SW480 (cell line): ENCODE measurements around the gene DNAJC11.
A peak's percentile ranks its signal among the peaks of the same experiment; 100 is the strongest.
"Not testable (repeated sequence)": the region's sequence is repeated elsewhere in the genome, so short reads cannot be mapped to it uniquely, and the experiment has no call there.

Source experiments
- DNase-seq: peaks from one replicate; pipeline ENCODE4 v3.0.0-alpha.2; 2016; ENCODE audit warnings: low spot score

The DNAJC11 gene, protein sequence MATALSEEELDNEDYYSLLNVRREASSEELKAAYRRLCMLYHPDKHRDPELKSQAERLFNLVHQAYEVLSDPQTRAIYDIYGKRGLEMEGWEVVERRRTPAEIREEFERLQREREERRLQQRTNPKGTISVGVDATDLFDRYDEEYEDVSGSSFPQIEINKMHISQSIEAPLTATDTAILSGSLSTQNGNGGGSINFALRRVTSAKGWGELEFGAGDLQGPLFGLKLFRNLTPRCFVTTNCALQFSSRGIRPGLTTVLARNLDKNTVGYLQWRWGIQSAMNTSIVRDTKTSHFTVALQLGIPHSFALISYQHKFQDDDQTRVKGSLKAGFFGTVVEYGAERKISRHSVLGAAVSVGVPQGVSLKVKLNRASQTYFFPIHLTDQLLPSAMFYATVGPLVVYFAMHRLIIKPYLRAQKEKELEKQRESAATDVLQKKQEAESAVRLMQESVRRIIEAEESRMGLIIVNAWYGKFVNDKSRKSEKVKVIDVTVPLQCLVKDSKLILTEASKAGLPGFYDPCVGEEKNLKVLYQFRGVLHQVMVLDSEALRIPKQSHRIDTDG

DNA sequence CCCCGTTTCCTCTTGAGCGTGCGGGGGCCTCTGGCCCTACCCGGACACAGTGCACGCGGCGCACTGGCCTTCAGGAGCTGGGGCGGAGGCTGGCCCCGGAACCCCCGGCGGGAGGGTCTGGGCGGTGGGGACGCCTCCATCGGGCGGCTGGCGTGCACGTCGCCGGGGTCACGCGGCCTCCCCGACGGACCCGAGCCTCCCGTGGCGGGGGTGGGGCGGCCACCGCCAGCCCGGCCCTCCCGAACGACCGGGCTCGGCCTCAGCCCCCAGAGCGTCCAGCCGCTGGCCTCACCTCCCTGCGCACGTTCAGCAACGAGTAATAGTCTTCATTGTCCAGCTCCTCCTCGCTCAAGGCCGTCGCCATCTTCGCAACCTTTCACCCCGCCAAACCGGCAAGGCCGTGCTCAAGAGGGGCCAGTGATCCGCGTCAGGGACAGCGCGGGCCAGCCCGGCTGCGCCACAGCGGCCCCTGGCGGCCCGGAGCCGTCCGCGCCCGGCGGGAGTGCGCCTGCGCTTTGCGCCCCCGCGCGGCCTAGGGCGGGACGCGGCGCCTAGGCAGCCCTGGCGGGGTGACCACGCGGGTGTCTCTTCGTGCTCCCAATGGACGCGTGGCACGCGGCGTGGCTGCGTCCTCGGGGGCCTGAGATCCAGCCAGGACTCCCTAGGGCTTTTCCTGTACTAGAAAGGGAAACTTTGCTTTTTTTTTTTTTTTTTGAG is at the start of gene DNAJC11:
Gene DNAJC11 (minus strand): TSS at position 380 of the 717 bp plus-strand sequence. CDS start 16 bp downstream, at position 364.
- peak; percentile 85 for DNase-seq

DNA sequence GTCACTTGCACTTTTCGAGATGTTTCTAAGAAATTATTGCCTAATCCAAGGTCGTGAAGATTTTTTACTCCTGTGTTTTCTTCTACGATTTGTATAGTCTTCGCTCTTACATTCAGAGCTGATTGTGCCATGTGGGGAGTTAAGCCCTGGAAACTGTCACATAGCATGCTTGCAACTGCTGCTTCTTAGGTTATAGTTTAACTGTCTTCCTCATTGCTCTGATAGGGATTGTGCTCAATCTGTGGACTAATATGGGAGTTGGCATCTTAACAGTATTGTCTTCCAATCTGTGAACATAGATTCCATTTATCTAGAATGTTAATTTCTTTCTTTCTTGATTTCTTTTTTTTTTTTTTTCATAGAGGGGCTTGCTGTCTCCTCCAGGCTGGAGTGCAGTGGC is 48.9 kb upstream of the DNAJC11 start:
- no peak for DNase-seq

DNA sequence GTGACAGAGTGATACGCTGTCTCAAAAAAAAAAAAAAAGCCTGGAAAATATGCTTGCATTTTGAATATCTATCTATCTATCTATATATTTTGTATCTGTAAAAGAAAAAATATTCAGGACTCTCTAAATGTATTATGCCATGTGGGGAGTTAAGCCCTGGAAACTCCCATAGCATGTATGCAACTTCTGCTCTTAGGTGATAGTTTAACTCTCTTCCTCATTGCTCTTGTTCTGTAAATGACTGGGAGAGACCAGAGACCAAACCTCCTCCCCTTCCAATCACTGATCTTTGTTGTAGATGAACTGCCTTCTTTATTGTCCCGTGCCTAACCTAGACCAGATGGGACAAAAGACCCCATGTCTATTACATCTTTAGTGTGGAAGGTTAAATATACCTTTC is 46.1 kb upstream of the DNAJC11 start:
- DNase-seq, result no peak

DNA sequence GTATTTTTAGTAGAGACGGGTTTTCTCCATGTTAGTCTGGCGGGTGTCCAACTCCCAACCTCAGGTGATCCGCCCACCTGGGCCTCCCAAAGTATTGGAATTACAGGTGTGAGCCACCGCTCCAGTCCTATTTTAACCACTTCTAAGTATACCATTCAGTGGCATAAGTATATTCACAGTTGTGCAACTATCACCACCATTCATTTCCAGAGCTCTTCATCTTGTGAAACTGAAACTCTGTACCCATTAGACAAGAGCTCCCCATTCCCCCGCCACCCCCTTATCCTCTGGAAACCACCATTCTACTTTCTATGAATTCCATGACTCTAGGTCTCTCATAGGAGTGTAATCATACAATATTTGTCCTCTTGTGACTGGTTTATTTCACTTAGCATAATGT is 43.5 kb upstream of the DNAJC11 start:
- DNase-seq, result no peak

DNA sequence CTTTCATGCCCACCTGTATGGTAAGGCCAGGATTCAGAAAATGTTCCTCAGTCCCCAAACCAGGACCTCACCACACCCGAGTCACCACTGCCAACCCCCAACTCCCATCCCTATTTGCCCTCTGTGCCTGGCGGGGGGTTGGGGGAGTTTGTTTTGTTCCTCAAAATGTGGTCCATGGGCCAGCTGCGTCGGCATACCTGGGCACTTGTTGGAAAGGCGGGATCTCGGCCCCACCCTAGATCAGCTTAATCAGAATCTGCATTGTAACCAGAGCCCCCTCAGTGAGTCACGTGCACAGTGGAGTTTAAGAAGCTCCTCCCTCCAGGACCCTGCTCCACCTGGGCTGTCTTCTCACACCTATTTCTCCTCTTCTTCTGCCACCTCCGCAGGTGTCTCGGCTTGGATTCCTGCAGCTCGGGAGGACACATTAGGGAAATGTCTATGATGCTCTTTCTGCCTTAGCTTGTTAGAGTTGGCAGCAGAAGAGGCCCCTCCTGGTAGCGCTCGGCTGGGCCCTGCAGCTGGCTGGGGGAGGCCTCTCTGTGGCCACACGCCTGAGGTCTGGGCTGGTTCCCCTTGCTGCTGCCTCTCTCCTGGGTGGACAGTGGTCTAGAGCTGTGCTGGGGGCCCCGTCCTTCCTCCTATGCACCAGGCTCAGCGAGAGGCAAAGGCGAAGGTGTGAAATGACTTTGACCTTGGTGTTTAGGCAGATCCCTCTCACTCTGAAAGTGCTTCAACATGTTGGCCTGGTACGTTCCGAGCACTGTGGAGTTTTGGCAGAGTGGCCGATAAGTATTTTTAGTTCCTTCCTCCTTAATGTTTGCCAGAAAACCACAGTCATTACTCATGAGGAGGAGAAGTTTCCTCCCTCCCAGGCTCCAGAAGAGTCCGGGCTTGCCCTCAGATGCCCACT is 41.8 kb upstream of the DNAJC11 start:
- DNase-seq, result no peak

DNA sequence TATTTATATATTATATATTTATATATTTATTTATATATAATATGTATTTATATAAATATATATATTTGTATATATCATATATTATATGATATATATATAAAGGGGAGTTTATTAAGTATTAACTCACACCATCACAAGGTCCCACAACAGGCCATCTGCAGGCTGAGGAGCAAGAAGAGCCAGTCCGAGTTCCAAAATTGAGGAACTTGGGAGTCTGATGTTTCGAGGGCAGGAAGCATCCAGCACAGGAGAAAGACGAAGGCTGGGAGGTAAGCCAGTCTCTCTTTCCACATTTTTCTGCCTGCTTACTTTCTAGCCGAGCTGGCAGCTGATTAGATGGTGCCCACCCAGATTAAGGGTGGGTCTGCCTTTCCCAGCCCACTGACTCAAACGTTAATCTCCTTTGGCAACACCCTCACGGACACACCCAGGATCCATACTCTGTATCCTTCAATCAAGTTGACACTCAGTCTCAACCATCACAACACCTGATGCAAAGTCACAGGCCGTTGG is 41.1 kb upstream of the DNAJC11 start:
- DNase-seq, result not testable (repeated sequence)

DNA sequence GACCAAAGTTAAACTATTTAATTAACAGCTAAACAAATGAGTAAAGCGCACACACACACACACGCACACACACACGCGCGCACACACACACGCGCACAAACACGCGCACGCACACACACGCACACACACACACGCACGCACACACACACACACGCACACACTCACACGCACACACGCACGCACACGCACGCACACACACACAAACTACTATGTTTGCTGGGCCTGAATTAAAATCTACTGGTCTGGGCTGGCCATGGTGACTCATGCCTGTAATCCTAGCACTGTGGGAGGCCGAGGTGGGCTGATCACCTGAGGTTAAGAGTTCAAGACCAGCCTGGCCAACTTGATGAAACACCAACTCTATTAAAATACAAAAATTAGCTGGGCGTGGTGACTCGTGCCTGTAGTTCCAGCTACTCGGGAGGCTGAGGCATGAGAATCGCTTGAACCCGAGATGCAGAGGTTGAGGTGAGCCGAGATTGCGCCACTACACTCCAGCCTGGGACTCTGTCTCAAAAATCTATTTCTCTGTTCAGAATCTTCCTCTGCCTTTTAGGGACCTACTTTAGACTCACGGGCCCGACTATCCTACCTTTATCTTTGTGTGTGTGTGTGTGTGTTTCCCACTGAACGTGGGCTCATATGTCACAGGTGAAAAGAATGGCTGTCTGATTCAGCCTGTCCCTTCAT is 37.5 kb upstream of the DNAJC11 start:
- no peak for DNase-seq

DNA sequence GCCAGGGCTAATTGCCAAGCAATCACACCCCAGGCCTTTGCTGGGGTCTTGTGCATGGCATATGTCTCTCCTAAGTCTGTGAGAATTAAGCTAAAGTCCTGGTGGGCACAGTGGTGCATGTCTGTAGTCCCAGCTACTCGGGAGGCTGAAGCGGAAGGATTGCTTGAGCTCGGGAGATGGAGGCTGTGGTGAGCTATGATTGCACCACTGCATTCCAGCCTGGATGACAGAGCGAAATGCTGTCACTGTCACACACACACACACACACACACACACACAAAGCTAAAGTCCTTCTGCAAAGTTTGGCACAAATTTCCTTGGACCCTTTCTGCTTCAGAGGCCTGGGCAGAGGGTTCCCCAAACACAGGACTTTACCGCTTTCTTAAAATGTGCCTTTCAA is 31.3 kb upstream of the DNAJC11 start:
- DNase-seq, result no peak

DNA sequence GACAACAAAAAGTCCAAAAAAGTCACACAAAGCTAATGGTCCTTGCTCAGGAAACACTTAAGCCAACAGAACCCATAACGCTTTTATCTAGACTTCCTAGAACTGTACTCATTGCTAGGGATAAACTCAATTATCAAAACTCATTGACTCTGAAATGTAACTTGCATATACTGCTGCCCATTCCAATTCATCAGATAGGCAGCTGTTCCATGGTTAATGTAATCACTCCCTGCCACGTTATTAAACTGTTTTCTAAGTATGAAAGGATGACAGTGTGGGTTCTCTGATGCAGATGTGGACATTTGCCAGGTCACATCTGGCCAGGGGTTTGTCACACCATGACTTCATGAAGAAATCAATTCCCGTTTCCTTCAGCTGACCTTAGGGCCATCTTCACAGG is 30.3 kb upstream of the DNAJC11 start:
- DNase-seq, result no peak

DNA sequence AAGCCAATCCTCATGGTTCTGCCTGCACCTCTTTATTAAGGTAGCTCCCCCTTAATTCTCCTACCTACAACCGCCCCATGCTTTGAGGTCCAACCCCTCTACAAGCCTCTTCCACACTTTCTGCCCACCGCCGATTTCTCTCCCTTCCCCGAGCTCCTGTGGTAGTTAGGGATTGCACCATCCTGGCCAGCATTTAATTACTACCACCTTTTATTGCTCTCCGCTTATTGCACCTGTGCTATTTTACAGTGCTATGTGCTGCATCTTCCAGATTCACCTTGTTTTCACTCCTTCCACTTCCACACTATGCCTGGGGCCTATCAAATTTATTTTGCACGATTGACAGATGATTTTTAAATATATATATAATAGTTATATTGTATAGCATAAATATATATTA is 29.3 kb upstream of the DNAJC11 start:
- no peak for DNase-seq

DNA sequence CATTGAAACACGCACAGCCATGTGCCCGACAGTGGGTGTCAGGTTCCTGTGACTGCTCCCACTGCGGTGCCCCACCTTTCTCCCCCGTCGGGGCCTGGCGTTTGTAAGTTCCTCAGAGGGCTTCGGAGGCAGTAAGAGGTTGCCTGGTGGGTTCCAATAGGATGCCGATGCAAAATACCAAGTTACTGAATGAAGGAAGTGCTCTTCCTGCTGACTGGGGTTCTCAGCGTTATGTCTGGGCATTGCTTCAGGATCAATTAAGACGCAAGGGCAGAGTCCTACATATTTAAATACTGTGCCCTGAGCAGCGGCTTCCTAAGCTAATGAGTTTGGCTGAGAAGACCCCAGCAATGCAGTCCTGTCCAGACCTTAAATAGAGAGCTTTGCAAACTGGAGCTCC is 28.9 kb upstream of the DNAJC11 start:
- DNase-seq, result no peak

DNA sequence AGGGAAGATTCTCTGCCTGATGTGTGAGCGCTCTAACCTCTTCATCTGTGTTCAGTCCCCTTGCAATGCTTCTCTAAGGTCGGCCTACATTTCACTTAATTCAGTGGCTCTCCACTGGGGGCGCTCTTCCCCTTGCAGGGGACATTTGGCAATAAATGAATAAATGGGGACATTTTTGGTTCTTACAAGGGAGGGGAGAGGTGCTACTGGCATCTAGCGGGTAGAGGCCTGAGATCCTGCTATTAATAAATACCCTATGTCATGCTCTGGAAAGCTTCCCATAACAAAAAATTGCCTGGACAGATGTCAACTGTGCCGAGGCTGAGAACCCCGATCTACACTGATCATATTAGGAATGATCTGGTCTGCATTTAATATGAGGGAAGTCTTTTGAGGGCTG is 25.9 kb upstream of the DNAJC11 start:
- peak; percentile 52 for DNase-seq

DNA sequence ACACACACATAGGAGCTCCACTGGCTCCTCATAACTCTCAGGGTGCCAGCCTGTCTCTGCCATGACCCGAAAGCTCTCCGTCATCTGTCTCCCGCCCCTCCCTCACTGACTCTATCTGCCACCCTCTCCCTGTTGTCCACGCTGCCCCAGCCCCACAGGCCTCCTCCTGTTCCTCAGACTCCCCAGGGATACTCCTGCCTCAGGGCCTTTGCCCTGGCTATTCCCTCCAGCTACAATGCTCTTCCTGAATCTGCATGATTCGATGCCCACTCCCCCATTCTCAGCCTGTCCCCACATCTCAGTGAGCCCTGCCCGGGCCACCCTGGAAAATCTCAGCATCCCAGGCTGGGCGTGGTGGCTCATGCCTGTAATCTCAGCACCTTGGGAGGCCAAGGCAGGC is 24.6 kb upstream of the DNAJC11 start:
- DNase-seq, result no peak

DNA sequence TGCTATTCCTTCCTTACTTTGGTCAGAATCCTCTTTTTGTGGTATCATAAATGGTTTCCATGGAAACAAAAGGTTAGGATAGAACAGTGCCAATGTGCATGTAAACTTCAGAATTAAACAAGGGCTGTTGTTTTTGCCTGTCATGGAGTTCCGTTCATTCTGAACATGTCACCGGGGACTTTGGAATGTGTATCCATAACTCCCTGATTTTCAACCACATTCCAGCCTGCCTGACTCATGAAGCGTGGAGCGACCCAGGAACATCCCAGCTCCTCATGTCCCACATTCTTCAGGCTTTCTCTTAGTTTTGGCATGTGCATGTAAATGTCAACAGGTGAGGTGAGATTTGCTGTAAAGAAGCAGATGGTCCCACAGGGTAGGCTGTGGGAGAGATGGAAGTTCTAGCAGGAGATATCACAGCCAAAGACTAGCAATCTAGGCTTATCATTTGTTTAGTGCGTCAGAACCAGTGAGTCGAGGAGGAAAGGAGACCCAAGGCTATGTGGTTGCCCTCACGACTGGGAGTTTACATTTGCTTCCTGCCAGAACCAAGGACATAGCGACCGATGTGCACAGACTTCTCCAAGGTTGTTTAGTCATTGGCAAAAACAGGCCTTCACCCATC is 23.0 kb upstream of the DNAJC11 start:
- DNase-seq, result peak; percentile 55

DNA sequence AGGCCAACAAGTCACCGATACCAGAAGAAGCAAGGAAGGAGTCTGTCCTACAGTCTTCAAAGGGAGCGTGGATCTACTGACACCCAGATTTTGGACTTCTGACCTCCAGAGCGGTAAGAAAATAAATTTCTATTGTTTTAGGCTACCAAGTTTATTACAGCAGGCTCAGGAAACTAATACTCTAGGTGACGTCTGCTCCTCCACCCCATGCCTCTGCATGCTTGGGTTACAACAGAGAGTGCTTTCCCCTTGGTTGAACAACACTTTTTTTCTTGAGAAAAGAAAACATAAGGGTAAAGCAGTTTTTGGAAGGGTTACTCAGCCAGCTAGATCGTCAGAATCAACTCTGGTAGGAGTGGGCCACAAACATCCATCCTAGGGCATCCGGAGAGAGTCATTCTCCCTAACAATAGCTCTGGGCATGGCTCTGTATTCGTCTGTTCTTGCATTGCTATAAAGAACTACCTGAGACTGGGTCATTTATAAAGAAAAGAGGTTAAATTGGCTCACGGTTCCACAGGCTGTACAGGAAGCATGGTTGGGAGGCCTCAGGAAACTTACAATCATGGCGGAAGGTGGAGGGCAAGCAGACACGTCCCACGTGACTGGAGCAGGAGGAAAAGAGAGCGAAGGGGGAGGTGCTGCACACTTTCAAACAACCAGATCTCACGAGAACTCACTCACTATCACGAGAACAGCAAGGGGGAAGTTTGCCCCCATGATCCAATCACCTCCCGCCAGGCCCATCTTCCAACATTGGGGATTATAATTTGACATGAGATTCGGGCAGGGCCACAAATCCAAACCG is 22.2 kb upstream of the DNAJC11 start:
- DNase-seq, result no peak

DNA sequence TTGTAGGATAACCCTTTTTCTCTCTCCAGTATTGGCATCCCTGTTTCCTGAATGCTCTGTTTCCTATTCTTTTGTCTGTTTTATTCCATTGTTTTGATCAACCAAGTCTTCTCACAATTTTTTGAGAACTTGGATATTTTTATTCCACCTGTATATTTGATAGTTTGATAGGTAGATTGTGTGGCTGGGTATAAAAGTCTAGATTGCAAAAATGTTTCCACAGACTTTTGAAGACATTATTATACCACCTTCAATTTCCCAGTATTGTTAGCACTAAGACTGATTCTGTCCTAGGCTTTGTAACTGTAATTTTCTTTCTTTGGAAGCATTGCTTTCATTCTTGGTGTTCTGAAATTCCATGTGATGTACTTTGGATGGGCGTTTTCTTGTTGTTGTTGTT is 9.6 kb upstream of the DNAJC11 start:
- no peak for DNase-seq

DNA sequence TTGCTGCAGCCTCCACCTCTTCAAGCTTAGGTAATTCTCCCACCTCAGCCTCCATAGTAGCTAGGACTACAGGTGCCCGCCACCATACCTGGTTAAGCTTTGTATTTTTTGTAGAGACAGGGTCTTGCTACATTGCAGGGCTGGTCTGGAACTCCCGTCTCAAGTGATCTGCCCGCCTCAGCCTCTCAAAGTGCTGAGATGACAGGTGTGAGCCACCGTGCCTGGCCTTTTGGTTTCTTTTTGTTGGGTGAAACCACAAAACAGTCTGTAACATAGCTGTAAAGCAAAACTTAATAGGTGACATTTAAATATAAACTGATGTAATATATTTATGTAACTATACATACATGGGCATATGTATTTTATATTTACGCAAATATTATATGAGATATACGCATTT is 3.1 kb upstream of the DNAJC11 start:
- no peak for DNase-seq

DNA sequence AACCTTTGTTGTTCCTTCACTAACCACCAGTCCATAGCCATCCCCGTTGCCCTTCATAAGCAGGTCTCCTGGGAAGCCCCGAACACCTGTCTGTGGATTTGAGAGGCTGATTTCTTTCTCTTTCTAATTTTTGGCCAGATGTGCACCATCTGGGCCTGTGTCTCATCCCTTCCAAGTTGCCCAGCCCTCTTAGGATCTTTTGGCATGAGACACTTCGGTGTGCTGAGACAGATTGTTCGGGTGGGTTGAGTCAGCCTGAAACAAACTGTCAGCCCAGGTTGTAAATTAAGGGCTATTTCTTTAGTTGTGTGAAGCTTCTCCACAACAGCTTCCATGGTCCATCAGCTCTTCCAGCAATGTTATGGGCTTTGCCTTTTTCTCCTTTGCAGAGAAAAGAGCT is 1.4 kb upstream of the DNAJC11 start:
- no peak for DNase-seq

DNA sequence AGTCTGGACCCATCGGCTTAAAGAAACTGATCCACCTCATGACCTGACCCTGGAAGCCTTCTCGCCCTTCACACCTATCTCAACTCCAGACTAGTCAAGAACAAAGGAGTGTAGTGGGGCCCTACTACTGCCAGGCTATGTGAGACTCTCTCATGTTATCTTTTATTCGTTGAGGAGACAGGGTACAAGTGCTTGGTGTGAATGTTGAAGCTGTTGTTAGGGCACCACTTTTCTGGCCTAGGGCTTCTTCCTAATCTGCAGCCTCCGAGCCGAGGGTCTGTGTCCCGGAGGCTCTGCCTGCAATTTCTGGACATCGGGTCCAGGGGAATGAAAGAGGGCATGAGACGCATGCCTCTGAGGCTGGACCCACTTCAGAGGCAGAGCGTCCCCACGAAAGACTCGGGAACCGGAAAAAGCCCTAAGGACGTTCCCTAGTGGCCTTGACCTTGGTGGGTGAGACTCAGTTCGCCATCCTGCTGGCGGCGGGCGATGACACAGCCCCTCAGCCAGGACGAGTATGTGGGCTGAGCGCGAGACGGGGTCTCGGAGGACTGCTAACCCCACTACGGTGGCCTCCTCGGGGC is 671 bp downstream of the DNAJC11 start:
- no peak for DNase-seq

DNA sequence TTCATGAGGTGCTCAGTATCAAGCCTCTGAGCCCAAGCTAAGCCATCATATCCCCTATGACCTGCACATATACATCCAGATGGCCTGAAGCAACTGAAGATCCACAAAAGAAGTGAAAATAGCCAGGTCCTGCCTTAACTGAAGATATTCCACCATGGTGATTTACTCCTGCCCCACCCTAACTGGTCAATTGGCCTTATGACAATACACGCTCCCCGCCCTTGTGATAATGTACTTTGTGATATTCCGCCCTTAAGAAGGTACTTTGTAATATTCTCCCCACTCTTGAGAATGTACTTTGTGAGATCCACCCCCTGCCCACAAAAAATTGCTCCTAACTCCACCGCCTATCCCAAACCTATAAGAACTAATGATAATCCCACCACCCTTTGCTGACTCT is 1.7 kb downstream of the DNAJC11 start:
- DNase-seq, result not testable (repeated sequence)
